ENCODE data around the gene MAP4K4. TPM values are rescaled to one million over a fixed set of nuclear protein-coding genes. Genes with fewer than 3 reads are reported as not detected.

The MAP4K4 gene
- total and polyA plus RNA-seq, 2 donors = 22.4 to 30.9 TPM

DNA sequence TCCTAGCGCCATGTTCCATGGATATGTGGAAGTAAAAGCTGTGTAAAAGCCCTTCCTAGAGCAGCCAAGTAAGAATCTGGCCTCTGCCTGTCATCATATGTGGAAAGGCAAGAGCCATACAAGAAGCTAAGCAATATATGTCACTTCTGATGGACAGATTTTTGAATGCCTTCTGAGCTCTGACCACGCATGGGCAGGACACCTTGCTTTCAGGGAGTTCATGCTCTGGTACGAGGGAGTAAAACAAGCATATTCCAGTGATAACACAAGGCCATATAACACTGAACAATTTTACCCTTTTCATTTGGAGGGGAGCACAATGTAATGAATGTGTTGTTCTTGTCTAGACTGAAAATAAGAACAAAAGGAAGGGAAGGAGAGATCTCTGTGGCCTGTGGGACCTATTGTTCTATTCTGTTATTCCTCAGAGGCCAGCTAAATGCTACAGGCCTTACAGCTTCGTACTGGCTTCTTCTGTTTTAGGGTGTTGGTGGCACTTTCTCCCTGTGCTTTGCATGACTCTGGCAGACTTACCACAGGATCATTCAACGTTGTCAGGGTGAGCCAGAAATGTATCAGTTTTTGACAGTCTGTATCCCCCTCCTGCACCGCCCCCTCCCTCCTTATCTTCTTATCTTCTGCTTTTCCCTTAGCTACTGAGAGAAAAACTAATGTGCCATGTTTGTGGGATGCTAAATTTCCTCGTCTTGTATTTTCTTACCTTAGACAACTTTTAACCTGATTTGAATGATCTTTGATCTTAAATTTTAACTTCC, 99.5 kb downstream of the MAP4K4 start:
- H3K9me3 ChIP-seq (ENCODE audit: control insufficient read depth in 2 of 2, insufficient read depth in 1 of 2, low read length in 1 of 2) = no peaks in the 10 kb centered on the region
- no peaks in the 10 kb centered on the region for H3K27me3 ChIP-seq (ENCODE audit: control insufficient read depth in 2 of 2, insufficient read depth in 1 of 2, low read length in 1 of 2)
- peaks cover 3 to 10% of the 10 kb centered on the region in 2 donors for H3K36me3 ChIP-seq (ENCODE audit: control insufficient read depth in 2 of 2, insufficient read depth in 2 of 2, low read length in 1 of 2)
- peaks cover 0 to 9% of the 10 kb centered on the region in 2 donors for H3K4me1 ChIP-seq (ENCODE audit: control insufficient read depth in 2 of 2, insufficient read depth in 2 of 2, low read length in 2 of 2)
- no peak overlapping the region for H3K4me3 ChIP-seq (ENCODE audit: low read length in 2 of 2)
- 69% methylated on average over 7 of the region's 7 CpGs for WGBS
- H3K27ac ChIP-seq (ENCODE audit: low read depth in 1 of 2, low read length in 1 of 2) = no peak overlapping the region
- no peak for DNase-seq (ENCODE audit: low read depth in 6 of 9, low spot score in 9 of 9)

- no peak for DNase-seq (ENCODE audit: low read depth in 6 of 9, low spot score in 9 of 9)
- Histone ChIP-seq H3K4me3 (ENCODE audit: low read length in 2 of 2) (no peak overlapping the region), H3K27ac (ENCODE audit: low read depth in 1 of 2, low read length in 1 of 2) (no peak overlapping the region), H3K27me3 (ENCODE audit: control insufficient read depth in 2 of 2, insufficient read depth in 1 of 2, low read length in 1 of 2) (no peaks in the 10 kb centered on the region), H3K36me3 (ENCODE audit: control insufficient read depth in 2 of 2, insufficient read depth in 2 of 2, low read length in 1 of 2) (peaks cover 0 to 10% of the 10 kb centered on the region in 2 donors), H3K9me3 (ENCODE audit: control insufficient read depth in 2 of 2, insufficient read depth in 1 of 2, low read length in 1 of 2) (no peaks in the 10 kb centered on the region), H3K4me1 (ENCODE audit: control insufficient read depth in 2 of 2, insufficient read depth in 2 of 2, low read length in 2 of 2) (peaks cover 2 to 19% of the 10 kb centered on the region in 2 donors)
- WGBS = over 99% methylated on average over 3 of the region's 3 CpGs
Observed at GRCh38 chr2:101801496-101801895, 104.0 kb downstream of the MAP4K4 start.

GRCh38 chr2:101802329-101802728, 104.8 kb downstream of the MAP4K4 start:
- H3K4me1 ChIP-seq (ENCODE audit: control insufficient read depth in 2 of 2, insufficient read depth in 2 of 2, low read length in 2 of 2) = peaks cover 9 to 23% of the 10 kb centered on the region in 2 donors
- H3K27ac ChIP-seq (ENCODE audit: low read depth in 1 of 2, low read length in 1 of 2) = no peak overlapping the region
- DNase-seq (ENCODE audit: low read depth in 6 of 9, low spot score in 9 of 9) = no peak

GRCh38 chr2:101803128-101803527, 105.6 kb downstream of the MAP4K4 start:
- H3K27ac ChIP-seq (ENCODE audit: low read depth in 1 of 2, low read length in 1 of 2) = no peak overlapping the region
- peaks cover 0 to 14% of the 10 kb centered on the region in 2 donors for H3K36me3 ChIP-seq (ENCODE audit: control insufficient read depth in 2 of 2, insufficient read depth in 2 of 2, low read length in 1 of 2)
- WGBS = 98% methylated on average over 1 of the region's 1 CpG
- H3K27me3 ChIP-seq (ENCODE audit: control insufficient read depth in 2 of 2, insufficient read depth in 1 of 2, low read length in 1 of 2) = no peaks in the 10 kb centered on the region
- no peak overlapping the region for H3K4me3 ChIP-seq (ENCODE audit: low read length in 2 of 2)
- H3K4me1 ChIP-seq (ENCODE audit: control insufficient read depth in 2 of 2, insufficient read depth in 2 of 2, low read length in 2 of 2) = peaks cover 9 to 23% of the 10 kb centered on the region in 2 donors
- DNase-seq (ENCODE audit: low read depth in 6 of 9, low spot score in 9 of 9) = no peak
- no peaks in the 10 kb centered on the region for H3K9me3 ChIP-seq (ENCODE audit: control insufficient read depth in 2 of 2, insufficient read depth in 1 of 2, low read length in 1 of 2)

More at GRCh38 chr2:101802329-101802728, 104.8 kb downstream of the MAP4K4 start:
- Histone ChIP-seq H3K9me3 (ENCODE audit: control insufficient read depth in 2 of 2, insufficient read depth in 1 of 2, low read length in 1 of 2) (no peaks in the 10 kb centered on the region), H3K36me3 (ENCODE audit: control insufficient read depth in 2 of 2, insufficient read depth in 2 of 2, low read length in 1 of 2) (peaks cover 0 to 10% of the 10 kb centered on the region in 2 donors), H3K4me3 (ENCODE audit: low read length in 2 of 2) (no peak overlapping the region), H3K27me3 (ENCODE audit: control insufficient read depth in 2 of 2, insufficient read depth in 1 of 2, low read length in 1 of 2) (no peaks in the 10 kb centered on the region)
- WGBS = 98% methylated on average over 5 of the region's 5 CpGs

DNA sequence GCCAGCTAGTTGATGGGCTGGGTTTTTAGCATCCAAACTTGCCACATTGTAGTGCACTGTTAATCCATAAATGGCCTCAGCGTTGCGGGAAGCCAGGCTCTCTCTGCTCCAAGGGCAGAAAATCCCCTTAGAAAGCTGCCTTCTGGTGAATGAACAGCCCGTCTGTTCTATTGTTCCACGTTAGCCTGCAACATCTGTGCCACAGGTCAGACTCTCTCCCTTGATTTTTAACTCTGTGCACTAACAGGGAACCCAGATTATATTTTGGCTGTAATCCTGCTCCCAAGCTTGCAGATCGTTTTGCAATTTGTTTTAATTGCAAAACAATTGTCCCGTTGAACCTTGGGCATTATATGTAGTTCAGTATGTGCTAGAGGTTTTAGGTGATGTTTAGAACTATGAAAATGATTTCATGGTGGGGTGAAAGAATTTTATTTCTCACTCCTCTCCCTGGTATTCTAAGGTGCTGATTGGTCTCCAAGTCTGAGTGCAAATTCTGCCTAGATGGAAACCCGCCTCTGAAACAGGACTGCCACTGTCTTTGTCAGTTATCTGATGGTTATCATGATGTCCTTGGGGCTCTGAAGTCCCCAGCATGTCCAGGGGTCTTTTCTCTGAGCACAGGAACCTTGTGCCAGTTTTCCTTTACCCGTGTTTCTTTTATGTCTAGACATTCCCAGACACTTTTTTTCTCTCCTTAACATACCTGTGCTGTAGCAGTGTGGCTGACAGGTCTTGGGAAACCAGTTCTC, 106.6 kb downstream of the MAP4K4 start:
- Histone ChIP-seq H3K4me1 (ENCODE audit: control insufficient read depth in 2 of 2, insufficient read depth in 2 of 2, low read length in 2 of 2) (peaks cover 9 to 23% of the 10 kb centered on the region in 2 donors), H3K27ac (ENCODE audit: low read depth in 1 of 2, low read length in 1 of 2) (no peak overlapping the region), H3K36me3 (ENCODE audit: control insufficient read depth in 2 of 2, insufficient read depth in 2 of 2, low read length in 1 of 2) (peaks cover 0 to 14% of the 10 kb centered on the region in 2 donors), H3K4me3 (ENCODE audit: low read length in 2 of 2) (no peak overlapping the region), H3K9me3 (ENCODE audit: control insufficient read depth in 2 of 2, insufficient read depth in 1 of 2, low read length in 1 of 2) (no peaks in the 10 kb centered on the region), H3K27me3 (ENCODE audit: control insufficient read depth in 2 of 2, insufficient read depth in 1 of 2, low read length in 1 of 2) (no peaks in the 10 kb centered on the region)
- DNase-seq (ENCODE audit: low read depth in 6 of 9, low spot score in 9 of 9) = no peak
- WGBS = 94% methylated on average over 8 of the region's 8 CpGs

- WGBS = 95% methylated on average over 9 of the region's 9 CpGs
- Histone ChIP-seq H3K4me3 (ENCODE audit: low read length in 2 of 2) (no peak overlapping the region), H3K27ac (ENCODE audit: low read depth in 1 of 2, low read length in 1 of 2) (peak overlapping the region in 1 of 2 donors; percentile 56), H3K9me3 (ENCODE audit: control insufficient read depth in 2 of 2, insufficient read depth in 1 of 2, low read length in 1 of 2) (no peaks in the 10 kb centered on the region), H3K27me3 (ENCODE audit: control insufficient read depth in 2 of 2, insufficient read depth in 1 of 2, low read length in 1 of 2) (no peaks in the 10 kb centered on the region), H3K4me1 (ENCODE audit: control insufficient read depth in 2 of 2, insufficient read depth in 2 of 2, low read length in 2 of 2) (peaks cover 9 to 17% of the 10 kb centered on the region in 2 donors), H3K36me3 (ENCODE audit: control insufficient read depth in 2 of 2, insufficient read depth in 2 of 2, low read length in 1 of 2) (peaks cover 0 to 12% of the 10 kb centered on the region in 2 donors)
- no peak for DNase-seq (ENCODE audit: low read depth in 6 of 9, low spot score in 9 of 9)
Observed at GRCh38 chr2:101805152-101806088, 107.9 kb downstream of the MAP4K4 start.

DNA sequence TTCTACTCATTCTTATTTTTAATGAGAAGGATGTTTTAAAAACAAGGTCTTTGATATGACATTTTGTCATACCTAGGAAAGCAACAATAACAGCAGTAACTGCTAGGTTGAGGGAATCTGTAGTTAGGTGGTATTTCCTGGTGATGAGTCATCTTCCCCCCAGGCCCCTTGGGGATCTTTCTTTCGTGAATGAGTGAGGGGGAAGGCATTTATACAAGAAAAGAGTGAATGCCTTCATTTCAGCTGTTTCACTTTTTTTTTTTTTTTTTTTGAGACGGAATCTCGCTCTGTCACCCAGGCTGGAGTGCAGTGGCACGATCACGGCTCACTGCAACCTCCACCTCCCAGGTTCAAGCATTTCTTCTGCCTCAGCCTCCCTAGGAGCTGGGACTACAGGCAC, 108.6 kb downstream of the MAP4K4 start:
- Histone ChIP-seq H3K9me3 (ENCODE audit: control insufficient read depth in 2 of 2, insufficient read depth in 1 of 2, low read length in 1 of 2) (no peaks in the 10 kb centered on the region), H3K27me3 (ENCODE audit: control insufficient read depth in 2 of 2, insufficient read depth in 1 of 2, low read length in 1 of 2) (no peaks in the 10 kb centered on the region), H3K4me3 (ENCODE audit: low read length in 2 of 2) (no peak overlapping the region), H3K36me3 (ENCODE audit: control insufficient read depth in 2 of 2, insufficient read depth in 2 of 2, low read length in 1 of 2) (peaks cover 0 to 12% of the 10 kb centered on the region in 2 donors), H3K27ac (ENCODE audit: low read depth in 1 of 2, low read length in 1 of 2) (no peak overlapping the region), H3K4me1 (ENCODE audit: control insufficient read depth in 2 of 2, insufficient read depth in 2 of 2, low read length in 2 of 2) (peaks cover 9 to 17% of the 10 kb centered on the region in 2 donors)
- DNase-seq (ENCODE audit: low read depth in 6 of 9, low spot score in 9 of 9) = peak in 3 of 9 donors; percentile 20 to 58 (median 40)
- 59% methylated on average over 5 of the region's 5 CpGs for WGBS

DNA sequence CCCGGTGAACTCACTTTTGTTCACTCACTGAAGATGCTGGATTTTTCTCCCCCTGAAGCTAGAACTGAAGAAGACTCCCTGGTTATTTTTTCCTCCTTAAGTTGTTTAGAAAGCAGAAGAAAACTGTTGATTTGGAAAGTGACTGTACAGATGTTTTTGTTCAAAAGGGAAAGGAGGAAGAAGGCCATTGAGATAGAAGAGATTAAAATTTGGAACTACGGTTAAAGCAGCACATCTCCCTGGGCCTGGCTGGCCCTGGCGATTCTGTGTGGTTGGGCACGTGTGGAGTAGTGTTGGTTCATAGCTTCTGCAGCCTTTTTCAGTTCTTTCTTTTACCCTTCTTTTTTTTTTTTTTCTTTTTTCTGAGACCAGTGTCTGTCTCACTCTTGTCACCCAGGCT, 109.2 kb downstream of the MAP4K4 start:
- Histone ChIP-seq H3K4me1 (ENCODE audit: control insufficient read depth in 2 of 2, insufficient read depth in 2 of 2, low read length in 2 of 2) (peaks cover 9 to 17% of the 10 kb centered on the region in 2 donors), H3K27ac (ENCODE audit: low read depth in 1 of 2, low read length in 1 of 2) (no peak overlapping the region), H3K36me3 (ENCODE audit: control insufficient read depth in 2 of 2, insufficient read depth in 2 of 2, low read length in 1 of 2) (peaks cover 0 to 6% of the 10 kb centered on the region in 2 donors), H3K27me3 (ENCODE audit: control insufficient read depth in 2 of 2, insufficient read depth in 1 of 2, low read length in 1 of 2) (no peaks in the 10 kb centered on the region), H3K9me3 (ENCODE audit: control insufficient read depth in 2 of 2, insufficient read depth in 1 of 2, low read length in 1 of 2) (no peaks in the 10 kb centered on the region), H3K4me3 (ENCODE audit: low read length in 2 of 2) (no peak overlapping the region)
- WGBS = 31% methylated on average over 4 of the region's 4 CpGs
- DNase-seq (ENCODE audit: low read depth in 6 of 9, low spot score in 9 of 9) = no peak
